Thoracic aorta (tissue), 2 donors: ENCODE data around the gene HDAC4. TPM values are rescaled to one million over a fixed set of nuclear protein-coding genes. Genes with fewer than 3 reads are reported as not detected.

Experiments
- ATAC-seq: fragments of 150-250 bp; one replicate; pipeline ENCODE4 v1.8.0; 2017; ENCODE audit warnings: low read depth; ENCODE audit not compliant: insufficient number of reproducible peaks, low FRiP score
- DNase-seq: peaks from one replicate; pipeline ENCODE4 v3.0.0-alpha.2; 2020; ENCODE audit warnings: low spot score
- H3K27ac ChIP-seq, 2 donors: fragments of 200-600 bp; sonication (generic); 1 replicate in 1 of 2; 2 replicates in 1 of 2; pipeline ENCODE4 v1.5.1; 2016; ENCODE audit warnings: mild to moderate bottlenecking in 2 of 2, moderate library complexity in 2 of 2
- H3K27me3 ChIP-seq: fragments of 200-600 bp; sonication (generic); replicated peaks from 2 replicates; pipeline ENCODE4 v1.6.0; 2016; ENCODE audit warnings: mild to moderate bottlenecking; ENCODE audit not compliant: insufficient read depth
- H3K36me3 ChIP-seq: fragments of 200-600 bp; sonication (generic); one replicate; pipeline ENCODE4 v1.5.1; 2016
- H3K4me1 ChIP-seq, 2 donors: fragments of 200-600 bp; sonication (generic); 1 replicate in 1 of 2; 2 replicates in 1 of 2; pipeline versions ENCODE4 v1.5.1 to v1.6.0; 2016; ENCODE audit warnings: low read depth in 2 of 2, mild to moderate bottlenecking in 1 of 2; ENCODE audit not compliant: control insufficient read depth in 1 of 2
- H3K4me3 ChIP-seq: fragments of 200-600 bp; sonication (generic); 2 replicates; pipeline ENCODE4 v1.5.1; 2016; ENCODE audit warnings: mild to moderate bottlenecking
- H3K9me3 ChIP-seq: fragments of 200-600 bp; sonication (generic); 2 replicates; pipeline ENCODE4 v1.5.1; 2016
- total RNA-seq, 2 donors: library from RNA; depleted of rRNA; stranded (reverse); fragments of >200 nt; gene quantifications; one replicate each; pipeline versions ENCODE4 v1.1.0 to v1.2.3, GENCODE V29; 2016
- TF ChIP-seq, protein P1 (sequence below): fragments of 200-600 bp; sonication (generic); IDR thresholded peaks from one replicate; pipeline ENCODE4 v1.5.1; 2019; ENCODE audit warnings: antibody characterized with exemption

HDAC4 gene
- total RNA-seq, 2 donors from 2014 or later: 79.2 to 163 TPM

DNA sequence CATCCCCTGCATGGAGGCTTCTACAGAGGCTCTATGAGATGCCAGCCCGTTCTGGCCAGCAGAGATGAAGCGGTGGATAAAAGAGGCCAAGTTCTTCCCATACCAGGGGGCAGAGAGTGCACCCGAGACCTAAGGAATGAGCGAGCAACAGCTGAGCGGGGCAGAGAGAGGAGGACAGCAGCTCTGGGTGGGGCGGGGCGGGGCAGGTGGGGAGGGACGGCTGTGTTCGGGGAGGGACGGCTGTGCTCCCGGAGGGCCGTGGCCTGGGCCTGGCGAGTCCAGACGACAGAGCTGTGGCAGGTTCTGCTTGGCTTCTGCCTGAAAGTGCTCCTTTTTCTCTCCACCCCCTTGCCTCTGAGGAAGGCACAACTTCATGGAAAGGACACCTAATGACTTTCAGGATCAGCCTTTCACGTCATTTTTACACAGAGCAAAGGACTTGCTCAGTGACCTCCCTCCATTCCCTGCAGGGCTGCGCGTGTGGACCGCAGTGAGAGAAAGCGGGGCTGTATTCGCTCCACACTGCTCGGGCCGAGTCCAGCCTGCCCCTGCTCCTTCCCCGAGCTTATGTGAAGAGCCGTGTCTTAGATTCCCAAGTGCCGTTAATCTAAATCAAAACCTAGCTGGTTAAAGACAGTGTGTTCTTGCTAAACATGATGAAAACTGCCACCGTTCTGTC lies 232.9 kb downstream of the HDAC4 start:
- ATAC-seq (no peak), DNase-seq (no peak)
- H3K4me3 ChIP-seq: no peak overlapping the region
- H3K9me3 ChIP-seq: peaks cover 8% of the 10 kb centered on the region
- H3K36me3 ChIP-seq: peaks cover 6% of the 10 kb centered on the region
- H3K27ac ChIP-seq: no peak overlapping the region
- H3K4me1 ChIP-seq: no peaks in the 10 kb centered on the region
- H3K27me3 ChIP-seq: no peaks in the 10 kb centered on the region
- TF ChIP-seq, protein P1, sequence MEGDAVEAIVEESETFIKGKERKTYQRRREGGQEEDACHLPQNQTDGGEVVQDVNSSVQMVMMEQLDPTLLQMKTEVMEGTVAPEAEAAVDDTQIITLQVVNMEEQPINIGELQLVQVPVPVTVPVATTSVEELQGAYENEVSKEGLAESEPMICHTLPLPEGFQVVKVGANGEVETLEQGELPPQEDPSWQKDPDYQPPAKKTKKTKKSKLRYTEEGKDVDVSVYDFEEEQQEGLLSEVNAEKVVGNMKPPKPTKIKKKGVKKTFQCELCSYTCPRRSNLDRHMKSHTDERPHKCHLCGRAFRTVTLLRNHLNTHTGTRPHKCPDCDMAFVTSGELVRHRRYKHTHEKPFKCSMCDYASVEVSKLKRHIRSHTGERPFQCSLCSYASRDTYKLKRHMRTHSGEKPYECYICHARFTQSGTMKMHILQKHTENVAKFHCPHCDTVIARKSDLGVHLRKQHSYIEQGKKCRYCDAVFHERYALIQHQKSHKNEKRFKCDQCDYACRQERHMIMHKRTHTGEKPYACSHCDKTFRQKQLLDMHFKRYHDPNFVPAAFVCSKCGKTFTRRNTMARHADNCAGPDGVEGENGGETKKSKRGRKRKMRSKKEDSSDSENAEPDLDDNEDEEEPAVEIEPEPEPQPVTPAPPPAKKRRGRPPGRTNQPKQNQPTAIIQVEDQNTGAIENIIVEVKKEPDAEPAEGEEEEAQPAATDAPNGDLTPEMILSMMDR: no peak

DNA sequence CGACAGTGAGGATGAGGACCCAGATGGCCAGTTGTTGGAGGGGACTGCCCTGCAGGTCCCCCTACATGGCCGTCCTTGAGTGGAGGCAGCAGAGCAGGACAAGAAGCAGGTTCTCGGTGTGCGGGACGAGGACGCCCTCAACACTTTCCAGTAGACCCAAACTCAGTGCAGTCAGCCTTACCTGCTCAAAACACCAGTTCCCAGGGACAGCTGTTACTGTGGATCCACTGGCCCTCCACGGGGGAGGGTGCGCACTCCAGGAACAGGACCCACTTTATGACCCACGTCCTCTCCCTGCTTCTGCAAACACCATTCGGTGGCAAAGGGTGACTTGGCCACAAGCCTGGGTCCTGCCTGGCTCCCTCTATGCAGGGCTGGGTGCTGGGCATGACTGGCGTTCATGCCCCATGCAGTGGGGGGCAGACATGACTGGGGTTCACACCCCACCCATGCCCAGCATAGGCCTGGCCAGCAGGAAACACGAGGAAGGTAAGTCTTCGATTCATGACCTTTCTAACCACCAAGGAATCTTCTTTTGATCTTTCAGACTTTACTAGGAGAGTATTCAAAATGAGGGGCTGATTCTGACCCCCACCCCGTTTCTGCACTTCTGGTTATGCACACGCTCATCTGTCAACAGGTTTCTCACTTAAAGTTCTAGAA lies 233.7 kb downstream of the HDAC4 start:
- ATAC-seq (no peak), DNase-seq (no peak)
- Histone ChIP-seq H3K4me3 (no peak overlapping the region), H3K4me1 (no peaks in the 10 kb centered on the region), H3K36me3 (peaks cover 11% of the 10 kb centered on the region), H3K27ac (no peak overlapping the region), H3K27me3 (no peaks in the 10 kb centered on the region), H3K9me3 (peaks cover 8% of the 10 kb centered on the region)
- TF ChIP-seq, protein P1: no peak

DNA sequence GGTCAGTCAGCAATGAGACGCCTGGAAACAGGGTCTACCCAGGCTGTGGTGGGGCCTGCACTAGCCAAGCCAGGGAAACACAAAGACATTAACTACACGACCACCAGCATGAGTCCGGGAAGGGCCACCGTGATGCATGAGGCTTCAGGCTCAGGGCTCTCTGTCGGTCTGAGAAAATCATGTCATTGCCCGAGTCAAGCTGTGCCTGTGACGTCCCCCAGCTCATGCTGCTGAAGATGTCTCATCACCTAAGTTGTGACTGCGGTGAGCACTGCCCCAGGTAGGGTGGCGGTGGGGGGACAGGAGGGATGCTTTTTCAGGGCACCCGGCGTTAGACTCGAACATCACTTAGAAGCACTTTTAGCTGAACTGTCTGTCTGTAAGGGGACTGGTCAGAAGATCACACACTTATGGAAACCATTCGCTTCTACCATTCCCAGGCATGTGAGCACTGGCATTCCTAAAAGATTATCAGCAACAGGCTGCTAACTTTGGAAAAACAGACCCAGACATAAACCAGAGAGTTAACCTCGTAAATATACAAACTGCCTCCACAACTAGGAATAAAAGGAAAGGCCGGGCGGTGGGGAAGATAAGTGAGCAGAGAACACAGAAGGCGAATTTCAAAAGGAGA lies 234.5 kb downstream of the HDAC4 start:
- Histone ChIP-seq H3K27ac (no peak overlapping the region), H3K36me3 (peaks cover 11% of the 10 kb centered on the region), H3K4me1 (no peaks in the 10 kb centered on the region), H3K9me3 (peaks cover 1% of the 10 kb centered on the region), H3K27me3 (no peaks in the 10 kb centered on the region), H3K4me3 (no peak overlapping the region)
- ATAC-seq (no peak), DNase-seq (no peak)
- TF ChIP-seq, protein P1: no peak

DNA sequence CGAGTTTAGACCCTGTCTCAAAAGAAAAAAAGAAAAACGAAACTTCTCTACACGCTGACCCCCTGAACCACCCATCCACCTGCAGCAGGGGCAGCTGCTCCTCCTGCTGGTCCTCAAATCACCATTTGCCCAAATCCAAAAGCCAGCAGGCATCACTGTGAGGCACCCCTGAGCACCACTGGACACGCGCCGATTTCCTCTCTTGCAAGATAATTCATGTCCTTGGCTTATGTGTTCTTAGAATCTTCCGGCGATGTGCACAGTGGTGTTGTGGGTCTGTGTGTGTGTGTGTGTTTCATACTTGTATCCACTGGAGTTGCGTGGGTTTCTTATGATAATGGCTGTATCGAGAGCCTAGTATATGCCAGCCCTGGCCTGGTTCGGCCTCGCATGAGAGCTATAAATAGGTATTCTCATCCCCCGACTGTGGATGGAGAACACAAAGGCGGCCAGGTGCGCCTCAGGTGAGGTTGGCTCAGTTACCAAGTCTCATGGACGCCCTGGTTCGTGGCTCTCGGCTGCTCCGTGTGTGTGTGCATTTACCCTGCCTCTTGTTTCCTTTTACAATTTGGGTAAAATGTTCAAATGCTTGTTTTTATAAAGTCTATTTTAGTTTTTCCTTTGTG lies 235.5 kb downstream of the HDAC4 start:
- TF ChIP-seq, protein P1: no peak
- no peak overlapping the region for H3K4me3 ChIP-seq
- no peaks in the 10 kb centered on the region for H3K4me1 ChIP-seq
- DNase-seq (no peak), ATAC-seq (no peak)
- H3K27ac ChIP-seq: no peak overlapping the region
- no peaks in the 10 kb centered on the region for H3K27me3 ChIP-seq
- peaks cover 11% of the 10 kb centered on the region for H3K36me3 ChIP-seq
- no peaks in the 10 kb centered on the region for H3K9me3 ChIP-seq

DNA sequence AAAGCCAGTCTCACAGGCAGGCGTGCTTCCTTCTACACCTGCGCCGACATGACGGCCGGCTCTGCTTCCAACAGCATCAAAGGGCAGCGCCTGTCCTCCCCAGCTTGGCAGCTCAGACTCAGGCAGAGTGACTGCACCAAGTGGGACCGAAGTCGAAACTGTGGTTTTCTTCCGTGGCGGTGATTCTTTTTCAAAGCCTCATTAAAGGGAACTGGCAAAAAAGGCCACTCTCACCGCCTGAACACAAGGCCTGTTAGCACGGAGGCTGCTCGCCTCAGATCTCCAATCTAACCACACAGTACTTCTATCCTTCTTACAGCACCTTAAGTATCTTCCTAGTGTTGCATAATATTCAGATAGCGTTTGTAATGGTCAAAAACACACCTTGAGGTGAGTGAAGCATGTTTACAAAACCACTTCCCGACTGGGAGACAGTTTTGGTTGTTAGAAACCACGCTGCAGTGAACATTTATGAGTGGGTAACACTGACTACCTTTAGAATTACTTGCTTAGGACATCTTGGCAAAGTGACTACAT lies 236.4 kb downstream of the HDAC4 start:
- no peak for ATAC-seq
- H3K4me3 ChIP-seq: no peak overlapping the region
- DNase-seq: no peak
- TF ChIP-seq, protein P1: no peak
- no peaks in the 10 kb centered on the region for H3K27me3 ChIP-seq
- H3K9me3 ChIP-seq: no peaks in the 10 kb centered on the region
- H3K4me1 ChIP-seq: no peaks in the 10 kb centered on the region
- H3K27ac ChIP-seq: no peak overlapping the region
- peaks cover 11% of the 10 kb centered on the region for H3K36me3 ChIP-seq
